Activated T-helper 17 cell treated with anti-CD3 and anti-CD28 coated beads, Interleukin-2, amount 50 U/mL, for 72 hours (primary cell): ENCODE results near the gene TMEM123. TPM values are rescaled to one million over a fixed set of nuclear protein-coding genes. Genes with fewer than 3 reads are reported as not detected.

ENCODE experiments used
- ATAC-seq: fragments of 150-1000 bp; cut with Tn5 transposase; replicated peaks from 2 replicates; pipeline ENCODE4 v1.10.0; 2021; ENCODE audit warnings: mild to moderate bottlenecking, moderate library complexity
- H3K27ac Mint-ChIP-seq: one replicate; pipeline ENCODE4 v1.8.0; 2022; ENCODE audit warnings: mixed read lengths
- H3K27me3 Mint-ChIP-seq: one replicate; pipeline ENCODE4 v1.8.0; 2022; ENCODE audit warnings: mixed read lengths
- H3K36me3 Mint-ChIP-seq: one replicate; pipeline ENCODE4 v1.8.0; 2022; ENCODE audit warnings: low read depth, mild to moderate bottlenecking, mixed read lengths
- H3K4me1 Mint-ChIP-seq: one replicate; pipeline ENCODE4 v1.8.0; 2022; ENCODE audit warnings: mixed read lengths
- H3K4me3 Mint-ChIP-seq: one replicate; pipeline ENCODE4 v1.8.0; 2022; ENCODE audit warnings: mild to moderate bottlenecking, mixed read lengths
- H3K9me3 Mint-ChIP-seq: one replicate; pipeline ENCODE4 v1.8.0; 2022; ENCODE audit warnings: mixed read lengths
- total RNA-seq, 2 donors: library from RNA; stranded (reverse); gene quantifications; one replicate each; pipeline ENCODE4 v1.2.3, GENCODE V29; 2022

The TMEM123 gene
- total RNA-seq, 2 donors from 2014 or later = 140 to 209 TPM

- Mint-ChIP-seq H3K27ac (peak overlapping the region; percentile 63), H3K4me1 (peaks cover 77% of the 10 kb centered on the region)
- ATAC-seq = no peak
Observed at GRCh38 chr11:102414559-102414958, 38.0 kb downstream of the TMEM123 start.

DNA sequence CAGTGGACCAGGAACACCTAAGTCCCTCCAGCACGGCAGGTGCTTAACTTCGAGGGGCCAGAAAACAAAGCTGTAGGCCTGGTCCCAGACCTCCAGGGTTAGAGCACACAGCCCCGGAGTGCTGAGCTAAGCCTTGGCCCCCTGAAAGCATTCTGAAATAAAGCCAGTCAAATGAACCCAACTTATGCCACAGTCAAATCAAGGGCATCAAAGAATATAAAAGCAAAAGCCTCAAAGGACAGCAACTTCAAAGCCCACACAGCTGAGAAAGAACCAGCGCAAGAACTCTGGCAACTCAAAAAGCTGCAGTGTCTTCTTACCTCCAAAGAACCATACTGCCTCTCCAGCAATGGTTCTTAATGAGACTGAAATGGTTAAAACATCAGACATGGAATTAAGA, 39.1 kb downstream of the TMEM123 start:
- no peak for ATAC-seq
- Mint-ChIP-seq H3K27me3 (no peaks in the 10 kb centered on the region), H3K36me3 (peaks cover 64% of the 10 kb centered on the region), H3K4me3 (peak overlapping the region; percentile 65), H3K27ac (peak overlapping the region; percentile 63), H3K4me1 (peaks cover 68% of the 10 kb centered on the region), H3K9me3 (peaks cover 6% of the 10 kb centered on the region)

More at GRCh38 chr11:102414559-102414958, 38.0 kb downstream of the TMEM123 start:
- H3K9me3 Mint-ChIP-seq = peaks cover 6% of the 10 kb centered on the region
- no peaks in the 10 kb centered on the region for H3K27me3 Mint-ChIP-seq
- H3K36me3 Mint-ChIP-seq = peaks cover 63% of the 10 kb centered on the region
- peak overlapping the region; percentile 65 for H3K4me3 Mint-ChIP-seq

- Mint-ChIP-seq H3K27ac (peak overlapping the region; percentile 52), H3K27me3 (no peaks in the 10 kb centered on the region), H3K36me3 (peaks cover 72% of the 10 kb centered on the region), H3K4me3 (peak overlapping the region; percentile 8), H3K9me3 (peaks cover 6% of the 10 kb centered on the region), H3K4me1 (peaks cover 66% of the 10 kb centered on the region)
- ATAC-seq = no peak
Observed at GRCh38 chr11:102411142-102411541, 41.4 kb downstream of the TMEM123 start.

DNA sequence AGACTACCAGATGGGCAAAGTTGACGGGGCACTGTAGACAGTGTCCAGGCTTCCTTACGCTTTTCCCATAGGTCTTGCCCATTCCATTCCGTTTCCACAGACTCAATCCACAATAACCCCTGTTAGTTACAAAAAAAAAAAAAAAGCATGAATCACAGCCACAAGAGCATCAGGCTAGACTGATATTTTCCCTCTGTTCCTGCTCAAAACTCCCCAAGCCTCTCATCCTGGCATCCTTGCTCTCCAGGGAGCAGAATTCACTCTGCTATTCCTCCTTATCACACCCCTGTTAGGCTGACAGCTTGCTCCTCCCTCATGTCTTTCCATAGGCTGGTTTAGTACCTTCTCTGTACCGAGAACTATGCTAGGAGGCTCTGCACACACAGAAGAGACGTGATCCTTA, 42.2 kb downstream of the TMEM123 start:
- Mint-ChIP-seq H3K4me1 (peaks cover 68% of the 10 kb centered on the region), H3K27me3 (no peaks in the 10 kb centered on the region), H3K36me3 (peaks cover 77% of the 10 kb centered on the region), H3K4me3 (no peak overlapping the region), H3K27ac (no peak overlapping the region), H3K9me3 (peaks cover 6% of the 10 kb centered on the region)
- ATAC-seq = no peak

- Mint-ChIP-seq H3K27ac (peak overlapping the region; percentile 80), H3K4me3 (peak overlapping the region; percentile 48), H3K27me3 (no peaks in the 10 kb centered on the region), H3K9me3 (no peaks in the 10 kb centered on the region), H3K4me1 (peaks cover 53% of the 10 kb centered on the region), H3K36me3 (peaks cover 83% of the 10 kb centered on the region)
- ATAC-seq = no peak
Observed at GRCh38 chr11:102408339-102408738, 44.2 kb downstream of the TMEM123 start.

DNA sequence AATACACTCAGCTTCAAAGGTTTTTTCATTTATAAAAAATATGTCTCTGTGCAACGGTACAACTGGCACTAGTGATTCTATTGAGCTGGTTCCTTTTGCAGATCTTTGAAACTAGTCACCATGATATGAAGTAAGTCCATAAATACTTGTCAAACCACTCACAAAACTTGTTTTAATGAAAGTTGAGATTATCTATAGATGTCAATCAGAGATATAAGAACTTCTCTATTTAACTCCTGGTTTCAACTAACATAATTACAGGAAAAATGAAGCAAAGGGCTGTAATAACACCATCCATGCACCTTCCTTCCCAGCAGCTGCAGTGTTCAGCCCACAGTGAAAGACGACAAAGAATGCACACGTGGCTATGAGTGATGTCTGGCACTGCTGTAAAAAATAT, 44.7 kb downstream of the TMEM123 start:
- ATAC-seq = no peak
- H3K4me1 Mint-ChIP-seq = peaks cover 53% of the 10 kb centered on the region
- H3K4me3 Mint-ChIP-seq = peak overlapping the region; percentile 48
- no peaks in the 10 kb centered on the region for H3K9me3 Mint-ChIP-seq
- no peaks in the 10 kb centered on the region for H3K27me3 Mint-ChIP-seq
- peaks cover 87% of the 10 kb centered on the region for H3K36me3 Mint-ChIP-seq
- peak overlapping the region; percentile 80 for H3K27ac Mint-ChIP-seq

DNA sequence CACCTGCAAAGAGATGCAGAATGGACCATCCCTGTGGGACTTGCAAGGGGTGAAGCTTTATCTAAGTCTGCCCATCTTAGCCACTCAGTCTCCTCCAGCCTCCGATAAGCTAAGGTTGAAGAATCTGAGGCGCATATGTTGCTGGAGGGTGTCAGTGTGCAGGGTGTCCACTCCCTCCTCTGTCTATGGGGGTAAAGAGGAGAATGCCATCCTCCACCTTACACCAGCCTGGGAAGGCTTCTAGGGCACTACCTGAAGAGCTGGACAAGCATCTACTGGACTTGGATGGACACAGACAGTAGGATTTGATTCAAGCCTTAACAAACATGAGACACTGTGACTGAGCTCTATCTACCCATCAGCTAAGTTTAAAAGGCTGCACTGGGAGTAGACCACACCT, 46.5 kb downstream of the TMEM123 start:
- Mint-ChIP-seq H3K36me3 (peaks cover 94% of the 10 kb centered on the region), H3K27ac (peak overlapping the region; percentile 15)

DNA sequence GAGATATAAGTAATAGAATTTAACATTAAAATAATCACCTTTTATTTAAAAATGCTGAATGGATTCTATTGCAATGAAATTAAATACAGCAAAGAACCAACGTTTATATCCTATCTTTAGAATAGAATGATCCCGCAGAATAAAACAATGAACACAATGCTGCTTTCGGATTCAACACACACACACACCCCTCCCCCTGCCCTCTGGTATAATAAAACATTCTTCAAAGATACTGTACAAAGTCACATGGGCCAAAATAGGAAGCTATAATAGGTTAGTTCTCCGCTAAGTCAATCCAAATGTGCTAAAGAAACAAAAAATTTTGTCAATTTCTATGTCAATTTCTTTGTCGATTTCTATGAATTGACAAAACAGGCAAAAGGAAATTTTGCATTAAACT, 47.1 kb downstream of the TMEM123 start:
- ATAC-seq = no peak
- Mint-ChIP-seq H3K4me1 (peaks cover 42% of the 10 kb centered on the region), H3K27ac (no peak overlapping the region), H3K27me3 (no peaks in the 10 kb centered on the region), H3K36me3 (peaks cover 96% of the 10 kb centered on the region), H3K4me3 (no peak overlapping the region), H3K9me3 (no peaks in the 10 kb centered on the region)

More for the DNA sequence above, 46.5 kb downstream of the TMEM123 start:
- Mint-ChIP-seq H3K4me3 (no peak overlapping the region), H3K9me3 (no peaks in the 10 kb centered on the region), H3K27me3 (no peaks in the 10 kb centered on the region), H3K4me1 (peaks cover 46% of the 10 kb centered on the region)
- ATAC-seq = no peak

GRCh38 chr11:102402548-102402947, 50.0 kb downstream of the TMEM123 start:
- H3K9me3 Mint-ChIP-seq = no peaks in the 10 kb centered on the region
- H3K4me1 Mint-ChIP-seq = peaks cover 33% of the 10 kb centered on the region
- H3K4me3 Mint-ChIP-seq = no peak overlapping the region
- peak overlapping the region; percentile 32 for H3K27ac Mint-ChIP-seq
- peaks cover 92% of the 10 kb centered on the region for H3K36me3 Mint-ChIP-seq
- H3K27me3 Mint-ChIP-seq = no peaks in the 10 kb centered on the region
- no peak for ATAC-seq

DNA sequence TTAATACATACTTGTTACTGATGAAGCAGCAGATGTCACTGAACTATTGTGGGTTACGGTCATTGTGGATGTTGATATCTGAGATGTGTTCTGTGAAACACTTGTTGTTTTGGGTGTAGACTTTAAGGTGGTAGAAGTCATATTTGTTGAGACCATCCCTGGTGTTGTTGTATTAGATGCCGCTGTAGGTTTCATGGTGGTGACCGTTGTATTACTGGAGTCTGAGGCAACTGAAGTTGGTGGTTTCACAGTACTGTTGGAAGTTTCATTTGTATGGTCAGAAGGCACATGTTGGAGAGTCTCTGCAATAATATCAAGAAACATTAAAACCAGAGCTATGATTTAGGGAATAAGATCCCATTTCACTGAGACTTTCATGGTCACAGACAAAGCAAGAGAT, 50.7 kb downstream of the TMEM123 start:
- Mint-ChIP-seq H3K9me3 (no peaks in the 10 kb centered on the region), H3K4me1 (peaks cover 32% of the 10 kb centered on the region), H3K27me3 (no peaks in the 10 kb centered on the region), H3K27ac (peak overlapping the region; percentile 32), H3K36me3 (peaks cover 92% of the 10 kb centered on the region), H3K4me3 (no peak overlapping the region)
- ATAC-seq = no peak

DNA sequence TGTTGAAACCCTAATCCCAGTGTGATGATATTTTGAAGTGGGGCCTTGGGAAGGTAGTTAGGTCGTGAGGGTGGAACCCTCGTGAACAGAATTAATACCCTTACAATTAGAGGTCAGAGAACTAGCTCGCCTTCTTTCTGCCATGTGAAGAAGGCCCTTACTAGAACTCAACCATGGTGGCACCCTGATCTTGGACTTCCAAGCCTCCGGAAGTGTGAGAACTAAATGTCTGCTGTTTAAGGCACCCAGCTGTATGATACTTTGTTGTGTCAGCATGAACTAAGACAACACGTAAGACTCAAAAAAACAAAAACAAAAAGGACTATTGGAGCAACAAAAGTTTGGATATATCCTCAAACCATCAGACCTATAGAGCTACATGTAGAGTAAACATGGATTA, 52.0 kb downstream of the TMEM123 start:
- peaks cover 92% of the 10 kb centered on the region for H3K36me3 Mint-ChIP-seq
- no peaks in the 10 kb centered on the region for H3K27me3 Mint-ChIP-seq
- no peak for ATAC-seq
- H3K9me3 Mint-ChIP-seq = no peaks in the 10 kb centered on the region
- peaks cover 23% of the 10 kb centered on the region for H3K4me1 Mint-ChIP-seq
- H3K4me3 Mint-ChIP-seq = no peak overlapping the region
- peak overlapping the region; percentile 59 for H3K27ac Mint-ChIP-seq

GRCh38 chr11:102399189-102399588, 53.4 kb downstream of the TMEM123 start:
- Mint-ChIP-seq H3K4me1 (peaks cover 21% of the 10 kb centered on the region), H3K4me3 (no peak overlapping the region), H3K9me3 (no peaks in the 10 kb centered on the region), H3K27ac (no peak overlapping the region), H3K36me3 (peaks cover 94% of the 10 kb centered on the region), H3K27me3 (no peaks in the 10 kb centered on the region)
- ATAC-seq = no peak

DNA sequence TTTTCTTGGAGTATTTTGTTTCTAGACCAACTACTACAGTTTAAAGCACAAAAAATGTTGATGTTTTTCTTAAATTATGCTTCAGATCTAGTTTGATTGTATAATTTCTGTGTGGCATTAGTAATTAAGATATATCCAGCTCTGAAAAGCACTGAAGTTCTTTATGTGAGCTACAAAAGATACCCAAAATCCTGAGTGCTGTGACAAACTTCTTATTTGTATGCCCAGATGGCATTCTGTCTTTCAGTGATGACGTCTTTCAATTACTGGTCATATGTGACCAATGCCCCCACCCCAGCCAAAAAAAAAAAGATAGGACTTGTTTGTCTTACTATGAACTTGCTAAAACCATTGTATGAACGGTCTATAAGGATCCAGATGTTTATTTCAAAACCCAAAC, 54.3 kb downstream of the TMEM123 start:
- Mint-ChIP-seq H3K36me3 (peaks cover 94% of the 10 kb centered on the region), H3K27me3 (no peaks in the 10 kb centered on the region), H3K4me3 (no peak overlapping the region), H3K4me1 (peaks cover 16% of the 10 kb centered on the region), H3K9me3 (no peaks in the 10 kb centered on the region), H3K27ac (no peak overlapping the region)
- ATAC-seq = no peak

DNA sequence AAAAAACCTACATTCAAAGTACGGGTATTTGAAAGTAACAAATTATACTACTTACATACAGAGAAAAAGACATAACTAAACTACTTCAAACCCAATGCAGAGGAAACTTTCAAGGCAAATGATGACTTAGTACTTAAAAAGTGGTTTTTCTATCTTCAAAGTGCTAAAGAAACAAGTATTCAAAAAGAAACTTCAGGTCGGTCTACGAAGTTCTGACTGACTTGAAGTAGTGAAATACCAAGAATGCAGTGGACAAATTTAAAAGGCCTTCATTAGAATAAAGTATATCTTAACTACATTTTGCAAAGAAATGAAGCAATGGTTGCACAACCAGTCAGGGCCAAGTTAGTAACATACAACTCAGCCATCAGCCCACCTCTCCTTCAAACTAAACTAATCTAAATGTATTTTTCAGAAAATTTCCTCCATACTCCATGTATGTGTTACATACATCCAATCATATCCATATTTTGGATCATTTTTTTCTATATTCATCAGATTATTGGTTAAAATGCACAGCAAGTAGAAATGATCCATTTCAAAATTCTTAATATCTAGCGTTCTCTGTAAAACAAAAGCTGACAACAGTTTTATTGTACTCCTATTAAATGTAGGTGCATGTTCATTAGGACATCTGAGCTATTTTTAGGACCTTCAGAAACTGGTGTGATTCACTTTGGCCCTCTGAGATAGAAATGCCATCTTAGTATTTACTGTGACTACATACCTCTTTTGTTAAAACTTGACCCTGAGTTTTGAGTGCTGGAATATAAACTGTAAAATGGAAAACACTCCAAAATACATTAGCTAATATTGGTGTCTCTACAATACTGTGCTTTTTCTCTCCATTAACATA, 55.6 kb downstream of the TMEM123 start:
- no peaks in the 10 kb centered on the region for H3K27me3 Mint-ChIP-seq
- H3K36me3 Mint-ChIP-seq = peaks cover 94% of the 10 kb centered on the region
- H3K9me3 Mint-ChIP-seq = no peaks in the 10 kb centered on the region
- peaks cover 21% of the 10 kb centered on the region for H3K4me1 Mint-ChIP-seq
- ATAC-seq = peak; percentile 88
- peak overlapping the region; percentile 58 for H3K27ac Mint-ChIP-seq
- H3K4me3 Mint-ChIP-seq = peak overlapping the region; percentile 29

GRCh38 chr11:102395720-102396393, 56.7 kb downstream of the TMEM123 start:
- H3K4me3 Mint-ChIP-seq = peak overlapping the region; percentile 29
- no peaks in the 10 kb centered on the region for H3K27me3 Mint-ChIP-seq
- no peak for ATAC-seq
- no peak overlapping the region for H3K27ac Mint-ChIP-seq
- H3K9me3 Mint-ChIP-seq = no peaks in the 10 kb centered on the region
- peaks cover 19% of the 10 kb centered on the region for H3K4me1 Mint-ChIP-seq
- H3K36me3 Mint-ChIP-seq = peaks cover 86% of the 10 kb centered on the region
